Activated T-helper 1 cell treated with Interleukin-2 at 50 U/mL for 16 hours (primary cell): Measurements from ENCODE around the gene CLN3.
"Not testable (repeated sequence)": the region's sequence is repeated elsewhere in the genome, so short reads cannot be mapped to it uniquely, and the experiment has no call there.

Experiments used
- DNase-seq: peaks from one replicate; pipeline ENCODE4 v3.0.0-alpha.2; 2020; ENCODE audit warnings: low read depth

The CLN3 gene

DNA sequence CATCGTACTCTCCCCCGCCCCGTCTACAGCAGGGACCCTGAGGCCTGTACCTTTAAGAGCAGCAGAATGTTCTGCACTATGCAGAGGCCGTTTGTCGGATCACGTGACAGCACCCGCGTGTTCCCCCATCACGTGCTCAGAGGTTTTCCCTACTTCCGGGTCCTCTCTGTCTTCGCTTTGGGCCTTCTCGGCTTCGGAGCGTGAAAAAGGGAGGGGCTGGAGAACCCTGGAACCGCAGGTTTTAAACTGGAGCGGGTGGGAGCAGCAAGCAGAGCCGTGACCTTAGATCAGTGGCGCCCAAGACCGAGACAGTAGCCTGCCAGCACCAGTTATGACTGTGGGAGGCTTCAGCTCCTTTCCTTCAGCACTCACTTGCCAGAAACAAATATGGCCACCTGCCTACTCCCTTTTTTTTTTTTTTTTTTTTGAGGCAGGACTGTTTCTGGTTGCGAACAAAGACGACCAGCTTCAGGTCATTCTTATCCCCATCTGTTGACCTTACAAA lies at the start of gene CLN3:
TSS of gene CLN3 (minus strand) at position 105 of the 505 bp plus-strand sequence. CDS start 315 bp downstream, outside the sequence.
- DNase-seq = peak; percentile 76

GRCh38 chr16:28540346-28540745 lies 48.5 kb upstream of the CLN3 start:
- no peak for DNase-seq

DNA sequence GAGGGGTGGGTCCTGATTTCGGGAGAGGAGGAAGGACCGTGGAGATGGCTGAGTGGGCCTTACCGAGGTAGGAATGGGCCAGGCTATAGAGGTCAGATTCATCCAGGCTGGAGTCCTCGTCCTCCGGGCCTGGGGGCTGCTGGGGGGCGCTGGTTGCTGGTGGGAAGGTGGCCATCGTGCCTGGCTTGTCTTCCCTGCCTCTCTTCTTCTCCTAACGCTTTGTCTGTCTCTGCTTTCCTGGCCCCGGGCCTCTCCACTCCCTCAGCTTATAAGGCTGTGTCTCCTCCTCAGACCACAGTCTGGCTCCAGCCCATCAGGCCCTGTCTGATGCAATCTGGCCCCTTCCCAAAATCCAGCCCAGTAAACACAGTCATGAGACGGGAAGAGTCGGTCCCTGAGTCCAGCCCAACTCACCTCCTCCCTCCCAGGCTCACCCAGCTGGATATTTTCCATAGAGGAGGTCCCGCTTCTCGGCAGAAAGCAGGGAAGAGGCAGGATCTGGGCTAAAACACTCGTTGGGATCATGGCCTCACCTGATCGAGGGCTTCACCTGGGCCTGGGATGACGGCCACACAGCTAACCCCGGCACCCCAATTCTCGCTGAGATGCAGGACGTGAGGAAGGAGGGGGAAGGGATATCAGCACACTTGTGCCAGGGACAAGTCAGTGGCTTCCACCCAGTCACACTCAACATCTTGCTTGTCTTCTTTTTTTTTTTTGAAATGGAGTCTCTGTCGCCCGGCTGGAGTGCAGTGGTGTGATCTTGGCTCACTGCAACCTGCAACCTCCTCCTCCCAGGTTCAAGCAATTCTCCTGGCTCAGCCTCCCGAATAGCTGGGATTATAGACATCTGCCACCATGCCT lies 47.1 kb upstream of the CLN3 start, which contains the start of gene NUPR1:
TSS of gene NUPR1 (minus strand) at position 242 of the 864 bp plus-strand sequence. CDS start at position 175, 67 bp downstream.
- DNase-seq = no peak

DNA sequence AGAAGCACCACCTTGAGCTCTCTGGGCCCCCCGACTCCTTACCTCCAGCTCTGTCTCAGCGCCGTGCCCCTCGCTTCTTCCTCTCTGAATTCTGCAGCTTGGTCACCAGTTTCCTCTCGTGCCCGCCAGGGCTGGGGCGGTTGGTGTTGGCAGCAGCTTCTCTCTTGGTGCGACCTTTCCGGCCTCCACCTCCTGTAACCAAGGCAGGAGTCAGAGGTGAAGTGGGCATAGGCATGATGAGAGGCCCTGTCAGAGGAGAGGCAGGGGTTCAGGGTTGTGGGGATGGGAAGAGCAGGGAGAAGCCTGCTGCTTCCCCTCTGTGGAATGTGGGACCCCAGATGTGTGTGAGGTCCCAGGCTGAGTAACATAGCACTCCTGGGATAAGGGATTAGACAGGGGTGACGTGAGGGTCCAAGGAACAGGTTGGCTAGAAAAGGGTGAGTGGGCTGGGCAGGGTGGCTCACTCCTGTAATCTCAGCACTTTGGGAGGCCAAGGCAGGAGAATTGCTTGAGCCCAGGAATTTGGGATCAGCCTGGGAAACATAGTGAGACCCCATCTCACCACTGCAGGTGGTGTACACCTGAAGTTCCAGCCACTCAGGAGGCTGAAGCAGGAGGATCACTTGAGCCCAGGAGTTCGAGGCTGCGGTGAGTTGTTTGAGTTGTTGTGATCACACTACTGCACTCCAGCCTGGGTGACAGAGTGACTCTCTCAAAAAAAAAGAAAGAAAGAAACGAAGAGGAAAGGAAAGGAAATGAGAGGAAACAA lies 46.3 kb upstream of the CLN3 start:
- DNase-seq = no peak

DNA sequence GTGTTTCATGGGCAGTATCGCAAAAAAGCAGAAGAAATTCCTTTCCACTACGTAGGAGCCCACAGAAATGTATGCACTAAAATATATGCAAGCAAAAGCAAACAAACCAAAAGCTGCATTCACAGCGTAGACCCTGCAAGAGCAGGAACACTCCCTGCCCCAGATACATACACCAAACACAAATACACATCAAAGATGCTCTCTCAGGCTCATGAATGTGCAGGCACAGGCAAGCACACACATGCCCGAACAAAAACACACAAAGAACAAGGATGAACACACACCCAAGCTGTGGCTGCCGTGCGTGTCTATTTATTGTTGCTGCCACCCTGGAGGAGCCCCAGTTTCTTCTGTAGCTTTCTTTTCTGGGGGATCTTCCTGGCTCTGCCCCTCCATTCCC lies 45.2 kb upstream of the CLN3 start:
- no peak for DNase-seq

GRCh38 chr16:28534542-28535373 lies 42.9 kb upstream of the CLN3 start:
- DNase-seq = no peak

DNA sequence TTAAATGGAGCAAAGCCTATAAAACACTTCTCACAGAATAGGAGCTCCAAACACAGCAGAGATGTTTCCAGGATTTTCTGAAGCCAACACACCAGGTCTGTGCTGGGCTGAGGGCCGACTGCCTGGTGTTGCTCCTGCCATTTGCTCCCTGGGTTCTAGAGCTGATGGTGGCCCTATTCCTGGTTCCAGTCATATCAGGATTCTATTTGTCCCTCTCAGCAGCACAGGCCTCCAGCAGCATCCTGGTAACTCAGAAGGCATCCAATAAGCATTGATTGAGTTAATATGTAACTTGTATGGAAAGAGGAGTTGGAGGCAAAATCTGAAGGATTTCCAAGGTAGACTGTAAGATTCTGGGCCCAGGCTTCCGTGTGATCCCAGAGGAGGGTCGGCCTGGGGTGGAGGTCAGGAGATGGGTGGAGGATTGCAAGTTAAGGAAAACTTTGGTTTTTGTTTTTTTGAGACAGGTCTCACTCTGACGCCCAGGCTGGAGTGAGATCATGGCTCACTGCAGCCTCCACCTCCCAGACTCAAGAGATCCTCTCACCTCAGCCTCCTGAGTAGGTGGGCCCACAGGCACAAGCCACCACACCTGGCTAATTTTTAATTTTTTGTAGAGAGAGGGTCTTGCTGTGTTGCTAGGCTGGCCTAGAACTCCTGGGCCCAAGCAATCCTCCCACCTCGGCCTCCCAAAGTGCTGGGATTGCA lies 41.2 kb upstream of the CLN3 start:
- no peak for DNase-seq

GRCh38 chr16:28531777-28532744 lies 40.2 kb upstream of the CLN3 start:
- DNase-seq = no peak

DNA sequence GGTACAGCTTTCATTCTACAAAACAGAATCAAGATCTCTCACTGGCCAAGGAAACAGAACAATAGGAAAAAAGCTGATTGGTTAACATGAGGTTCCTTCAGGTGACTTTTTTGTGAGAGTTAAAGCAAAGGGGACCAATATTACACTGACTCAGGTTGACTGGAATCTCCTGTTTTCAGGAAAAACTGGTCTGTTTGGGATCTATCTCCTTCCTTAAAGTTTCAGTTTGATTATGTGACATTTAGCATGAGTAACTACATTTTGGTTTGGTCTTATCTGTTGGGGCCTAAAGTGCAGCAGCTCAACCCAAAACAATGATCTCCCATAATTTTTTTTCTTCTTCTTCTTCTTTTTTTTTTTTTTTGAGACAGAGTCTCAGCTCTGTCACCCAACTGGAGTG lies 37.2 kb upstream of the CLN3 start:
- DNase-seq = no peak

- DNase-seq = no peak
These were observed 36.6 kb upstream of the CLN3 start for GRCh38 chr16:28528463-28528867.

DNA sequence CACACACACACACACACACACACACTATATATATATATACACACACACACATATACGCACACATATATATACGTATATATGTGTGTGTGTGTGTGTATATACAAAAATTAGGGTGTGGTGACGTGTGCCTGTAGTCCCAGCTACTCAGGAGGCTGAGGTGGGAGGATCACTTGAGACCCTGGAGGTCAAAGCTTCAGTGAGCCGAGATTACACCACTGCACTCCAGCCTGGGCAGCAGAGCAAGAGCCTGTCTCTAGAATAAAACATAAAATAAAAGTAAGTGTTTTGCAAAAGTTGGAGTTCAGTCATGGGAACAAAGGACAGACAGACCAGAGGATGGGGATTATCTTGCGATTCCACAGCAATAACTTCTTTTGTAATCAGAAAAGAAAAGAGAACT lies 36.1 kb upstream of the CLN3 start:
- no peak for DNase-seq

DNA sequence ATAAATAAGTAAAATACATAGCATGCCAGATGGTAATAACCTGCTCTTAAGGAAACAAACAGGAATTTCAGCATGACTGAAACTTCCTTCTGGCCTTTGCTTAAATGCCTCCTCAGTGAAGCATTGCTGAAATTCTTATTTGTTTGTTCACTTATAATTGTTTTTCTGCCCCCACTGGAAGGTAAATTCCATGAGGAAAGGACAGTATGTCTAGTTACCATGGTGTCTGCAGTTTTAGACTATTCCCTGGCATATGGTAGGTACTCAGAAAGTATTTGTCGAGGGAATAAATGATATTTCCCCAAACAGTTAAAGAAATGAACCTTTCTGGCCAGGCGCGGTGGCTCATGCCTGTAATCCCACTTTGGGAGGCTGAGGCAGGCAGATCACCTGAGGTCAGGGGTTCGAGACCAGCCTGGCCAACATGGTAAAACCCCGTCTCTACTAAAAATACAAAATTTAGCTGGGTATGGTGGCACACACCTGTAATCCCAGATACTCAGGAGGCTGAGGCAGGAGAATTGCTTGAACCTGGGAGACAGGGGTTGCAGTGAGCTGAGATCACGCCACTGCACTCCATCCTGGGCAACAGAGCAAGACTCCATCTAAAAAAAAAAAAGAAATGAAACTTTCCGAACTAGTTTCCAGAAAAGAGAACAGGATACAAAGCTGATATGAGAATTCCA lies 35.4 kb upstream of the CLN3 start:
- DNase-seq = not testable (repeated sequence)

GRCh38 chr16:28526201-28527099 lies 34.6 kb upstream of the CLN3 start:
- no peak for DNase-seq

- DNase-seq = no peak
These were observed 32.9 kb upstream of the CLN3 start for GRCh38 chr16:28524681-28525171.

DNA sequence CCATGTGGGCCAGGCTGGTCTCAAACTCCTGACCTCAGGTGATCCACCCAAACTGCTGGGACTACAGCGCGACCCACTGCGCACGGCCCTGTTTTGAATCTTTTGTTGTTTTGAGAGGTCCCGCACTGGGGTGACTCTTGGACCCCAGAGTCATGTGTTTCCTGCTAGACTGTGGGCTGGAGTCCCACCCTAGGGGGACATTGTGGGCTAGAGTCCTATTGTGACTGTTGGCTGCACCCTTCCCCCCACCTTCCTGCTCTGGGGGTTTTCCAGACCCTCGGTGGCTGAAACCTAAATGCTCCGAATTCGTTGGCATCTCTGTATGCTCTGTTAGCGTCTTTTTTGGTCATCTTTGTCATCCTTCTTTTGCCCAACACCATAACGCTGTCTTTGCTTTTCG lies 30.9 kb upstream of the CLN3 start:
- no peak for DNase-seq

DNA sequence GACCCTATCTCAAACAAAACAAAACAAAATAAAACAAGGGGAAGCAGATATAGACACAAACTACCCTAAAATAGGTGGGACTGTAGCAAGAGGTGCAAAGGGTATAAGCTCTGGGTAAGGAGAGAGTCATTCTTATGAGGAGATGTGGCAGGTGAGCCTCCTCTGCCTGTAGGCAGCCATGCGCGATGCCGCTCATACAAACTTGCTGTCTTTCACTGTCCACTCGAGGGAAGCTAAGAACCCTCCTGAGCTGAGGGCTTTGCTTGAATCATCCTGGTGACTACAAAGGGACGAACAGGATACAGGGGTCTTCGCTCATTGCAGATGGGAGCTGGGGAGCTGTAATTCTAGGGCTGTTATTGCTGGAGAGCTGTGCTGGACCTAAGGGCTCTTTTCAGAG lies 29.6 kb upstream of the CLN3 start:
- DNase-seq = no peak

DNA sequence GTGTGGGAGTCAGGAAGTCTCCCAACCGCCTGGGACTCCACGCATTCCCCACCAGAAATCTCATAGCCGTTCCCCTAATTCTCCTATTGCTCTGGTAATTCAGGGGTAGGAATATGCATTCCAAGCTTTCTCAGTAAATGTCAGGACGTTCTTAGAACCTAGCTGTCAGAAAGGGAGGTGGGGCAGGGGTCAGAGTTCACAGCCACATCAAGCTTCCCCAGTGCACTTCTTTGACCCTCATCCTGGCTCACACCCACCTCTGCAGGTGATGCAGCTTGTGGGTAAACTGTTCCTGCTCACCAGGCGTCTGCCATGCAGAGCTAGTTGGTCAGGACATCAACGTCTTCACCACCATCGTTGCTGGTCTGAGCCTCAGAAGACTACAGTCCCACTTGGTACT lies 28.8 kb upstream of the CLN3 start:
- no peak for DNase-seq

GRCh38 chr16:28514246-28514645 lies 22.4 kb upstream of the CLN3 start:
- no peak for DNase-seq
